ENCODE measurements around the gene SMAD3.
A peak's percentile ranks its signal among the peaks of the same experiment; 100 is the strongest.

SMAD3 gene

GRCh38 chr15:67021455-67021854, 43.9 kb upstream of the SMAD3 start:
- DNase-seq (ENCODE audit: low read depth), result no peak
- H3K4me3 ChIP-seq (ENCODE audit: low read depth, low read length), result no peak overlapping the region
- TF ChIP-seq, protein P1, sequence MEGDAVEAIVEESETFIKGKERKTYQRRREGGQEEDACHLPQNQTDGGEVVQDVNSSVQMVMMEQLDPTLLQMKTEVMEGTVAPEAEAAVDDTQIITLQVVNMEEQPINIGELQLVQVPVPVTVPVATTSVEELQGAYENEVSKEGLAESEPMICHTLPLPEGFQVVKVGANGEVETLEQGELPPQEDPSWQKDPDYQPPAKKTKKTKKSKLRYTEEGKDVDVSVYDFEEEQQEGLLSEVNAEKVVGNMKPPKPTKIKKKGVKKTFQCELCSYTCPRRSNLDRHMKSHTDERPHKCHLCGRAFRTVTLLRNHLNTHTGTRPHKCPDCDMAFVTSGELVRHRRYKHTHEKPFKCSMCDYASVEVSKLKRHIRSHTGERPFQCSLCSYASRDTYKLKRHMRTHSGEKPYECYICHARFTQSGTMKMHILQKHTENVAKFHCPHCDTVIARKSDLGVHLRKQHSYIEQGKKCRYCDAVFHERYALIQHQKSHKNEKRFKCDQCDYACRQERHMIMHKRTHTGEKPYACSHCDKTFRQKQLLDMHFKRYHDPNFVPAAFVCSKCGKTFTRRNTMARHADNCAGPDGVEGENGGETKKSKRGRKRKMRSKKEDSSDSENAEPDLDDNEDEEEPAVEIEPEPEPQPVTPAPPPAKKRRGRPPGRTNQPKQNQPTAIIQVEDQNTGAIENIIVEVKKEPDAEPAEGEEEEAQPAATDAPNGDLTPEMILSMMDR (IDR thresholded peaks at IDR 0.05; ENCODE audit: low read depth, low read length, missing control alignments), result no peak
- in situ Hi-C loops (cut with HindIII; ENCODE audit: low sequenced_read_pairs), result no loop called here

- in situ Hi-C loops (cut with HindIII; ENCODE audit: low sequenced_read_pairs), result no loop called here
- TF ChIP-seq, protein P1 (IDR thresholded peaks at IDR 0.05; ENCODE audit: low read depth, low read length, missing control alignments), result no peak
- no peak overlapping the region for H3K4me3 ChIP-seq (ENCODE audit: low read depth, low read length)
- DNase-seq (ENCODE audit: low read depth), result no peak
These were observed 42.8 kb upstream of the SMAD3 start for GRCh38 chr15:67022587-67023105.

GRCh38 chr15:67023517-67024313, 41.7 kb upstream of the SMAD3 start:
- DNase-seq (ENCODE audit: low read depth), result no peak
- H3K4me3 ChIP-seq (ENCODE audit: low read depth, low read length), result no peak overlapping the region
- TF ChIP-seq, protein P1 (IDR thresholded peaks at IDR 0.05; ENCODE audit: low read depth, low read length, missing control alignments), result no peak
- in situ Hi-C loops (cut with HindIII; ENCODE audit: low sequenced_read_pairs), result no loop called here

GRCh38 chr15:67024314-67024997, 40.9 kb upstream of the SMAD3 start:
- DNase-seq (ENCODE audit: low read depth), result peak; percentile 96
- H3K4me3 ChIP-seq (ENCODE audit: low read depth, low read length), result no peak overlapping the region
- TF ChIP-seq, protein P1 (IDR thresholded peaks at IDR 0.05; ENCODE audit: low read depth, low read length, missing control alignments), result no peak

GRCh38 chr15:67024998-67025368, 40.4 kb upstream of the SMAD3 start:
- no peak overlapping the region for H3K4me3 ChIP-seq (ENCODE audit: low read depth, low read length)
- no peak for DNase-seq (ENCODE audit: low read depth)
- TF ChIP-seq, protein P1 (IDR thresholded peaks at IDR 0.05; ENCODE audit: low read depth, low read length, missing control alignments), result no peak
- in situ Hi-C loops (cut with HindIII; ENCODE audit: low sequenced_read_pairs), result no loop called here

More at GRCh38 chr15:67024314-67024997, 40.9 kb upstream of the SMAD3 start:
- in situ Hi-C loops (cut with HindIII; ENCODE audit: low sequenced_read_pairs), result no loop called here

DNA sequence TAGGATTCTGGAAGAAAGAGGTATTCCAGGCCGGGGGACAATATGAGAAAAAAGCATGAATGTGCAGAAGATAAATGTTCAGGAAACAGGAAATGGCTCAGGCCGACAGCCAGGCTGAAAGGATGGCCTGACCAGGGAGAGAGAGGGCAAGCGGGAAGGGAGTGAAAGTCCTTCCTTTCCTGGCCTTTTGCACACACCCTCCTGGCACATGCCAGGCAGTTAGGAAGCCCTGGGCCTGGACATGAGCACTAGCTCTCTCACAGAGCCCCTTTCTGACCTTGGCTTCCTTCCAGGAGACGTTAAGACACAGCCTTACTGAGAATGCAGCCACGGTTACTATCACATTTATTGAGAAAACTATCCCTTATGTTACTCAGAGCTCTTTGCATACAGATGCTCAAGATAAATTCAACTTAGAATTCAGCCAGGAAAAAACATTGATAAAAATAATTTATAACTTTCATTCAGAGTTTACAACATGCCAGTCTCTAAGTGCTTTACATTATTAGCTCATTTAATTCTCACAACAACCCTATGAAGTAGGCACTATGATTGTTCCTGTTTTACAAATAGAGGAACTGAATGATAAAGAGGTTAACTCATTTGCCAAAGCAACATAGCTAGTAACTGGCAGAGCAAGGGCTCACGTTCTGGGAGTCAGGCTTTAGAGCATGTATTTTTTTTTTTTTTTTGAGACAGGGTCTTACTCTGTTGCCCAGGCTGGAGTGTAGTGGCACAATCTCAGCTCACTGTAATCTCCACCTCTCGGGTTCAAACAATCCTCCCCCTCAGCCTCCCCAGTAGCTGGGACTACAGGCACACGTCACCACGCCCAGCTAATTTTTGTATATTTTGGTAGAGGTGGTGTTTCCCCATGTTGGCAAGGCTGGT, 39.4 kb upstream of the SMAD3 start:
- no peak for DNase-seq (ENCODE audit: low read depth)
- in situ Hi-C loops (cut with HindIII; ENCODE audit: low sequenced_read_pairs), result no loop called here

More for the DNA sequence above, 39.4 kb upstream of the SMAD3 start:
- H3K4me3 ChIP-seq (ENCODE audit: low read depth, low read length), result no peak overlapping the region
- TF ChIP-seq, protein P1 (IDR thresholded peaks at IDR 0.05; ENCODE audit: low read depth, low read length, missing control alignments), result no peak
